ENCODE data around the gene G6PC2. TPM values are rescaled to one million over a fixed set of nuclear protein-coding genes. Genes with fewer than 3 reads are reported as not detected.

Gene G6PC2
- total RNA-seq, 5 donors from 2014 or later (not counting 1 experiment from before 2014, with no cell fraction given): not detected

DNA sequence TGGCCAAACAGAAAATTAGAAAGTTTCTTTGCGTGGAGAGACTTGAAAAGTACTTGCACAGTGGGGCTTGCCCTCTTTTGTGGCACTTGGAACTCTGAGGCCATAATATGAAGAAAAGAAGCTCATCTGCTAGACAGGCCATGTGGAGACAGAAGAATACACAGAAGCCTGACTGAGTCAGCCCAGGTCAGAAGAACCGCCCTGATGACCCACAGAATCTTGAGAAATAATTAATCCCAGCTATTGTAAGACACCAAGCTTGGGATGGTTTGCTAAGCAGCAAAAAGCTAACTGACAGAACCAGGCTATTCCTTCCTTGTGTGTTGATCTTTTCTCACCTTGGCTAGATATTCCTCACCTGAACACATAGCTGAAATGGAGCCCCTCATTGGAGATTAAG lies 33.7 kb downstream of the G6PC2 start:
- no peak overlapping the region for H3K27ac Mint-ChIP-seq
- H3K4me1 Mint-ChIP-seq: no peaks in the 10 kb centered on the region
- ATAC-seq (replicated peaks in 1 of 4) (no peak), DNase-seq (no peak)
- ChIA-PET CTCF (interaction anchor here in 1 of 2 donors (0.9 kb wide), 1 partner anchor 14 kb away, joined by 3 read pairs; no protein-coding TSS in a partner anchor), POLR2A (no interaction called here)
- H3K27ac ChIP-seq (ENCODE audit: low read length): no peak overlapping the region
- H3K9me3 Mint-ChIP-seq: no peaks in the 10 kb centered on the region
- H3K27me3 Mint-ChIP-seq: peaks cover 8 to 12% of the 10 kb centered on the region in 2 donors
- no peaks in the 10 kb centered on the region for H3K36me3 Mint-ChIP-seq
- no peaks in the 10 kb centered on the region for H3K27me3 ChIP-seq (replicated peaks in 1 of 2; ENCODE audit: control insufficient read depth in 2 of 2, extremely low read depth in 1 of 2, insufficient read depth in 2 of 2, low read length in 1 of 2)
- H3K36me3 ChIP-seq (ENCODE audit: control insufficient read depth in 2 of 2, extremely low read depth in 1 of 2, insufficient read depth in 1 of 2, low read length in 1 of 2): no peaks in the 10 kb centered on the region
- no peaks in the 10 kb centered on the region for H3K4me1 ChIP-seq (ENCODE audit: control insufficient read depth in 1 of 2, extremely low read depth in 1 of 2, insufficient read depth in 2 of 2, low read length in 2 of 2)
- WGBS (ENCODE audit: insufficient coverage): 82% methylated on average over 1 of the region's 2 CpGs
- no peaks in the 10 kb centered on the region for H3K9me3 ChIP-seq
- H3K4me3 Mint-ChIP-seq: no peak overlapping the region
- H3K4me3 ChIP-seq (ENCODE audit: control insufficient read depth in 1 of 2, extremely low read depth in 1 of 2, low read length in 1 of 2): no peak overlapping the region

DNA sequence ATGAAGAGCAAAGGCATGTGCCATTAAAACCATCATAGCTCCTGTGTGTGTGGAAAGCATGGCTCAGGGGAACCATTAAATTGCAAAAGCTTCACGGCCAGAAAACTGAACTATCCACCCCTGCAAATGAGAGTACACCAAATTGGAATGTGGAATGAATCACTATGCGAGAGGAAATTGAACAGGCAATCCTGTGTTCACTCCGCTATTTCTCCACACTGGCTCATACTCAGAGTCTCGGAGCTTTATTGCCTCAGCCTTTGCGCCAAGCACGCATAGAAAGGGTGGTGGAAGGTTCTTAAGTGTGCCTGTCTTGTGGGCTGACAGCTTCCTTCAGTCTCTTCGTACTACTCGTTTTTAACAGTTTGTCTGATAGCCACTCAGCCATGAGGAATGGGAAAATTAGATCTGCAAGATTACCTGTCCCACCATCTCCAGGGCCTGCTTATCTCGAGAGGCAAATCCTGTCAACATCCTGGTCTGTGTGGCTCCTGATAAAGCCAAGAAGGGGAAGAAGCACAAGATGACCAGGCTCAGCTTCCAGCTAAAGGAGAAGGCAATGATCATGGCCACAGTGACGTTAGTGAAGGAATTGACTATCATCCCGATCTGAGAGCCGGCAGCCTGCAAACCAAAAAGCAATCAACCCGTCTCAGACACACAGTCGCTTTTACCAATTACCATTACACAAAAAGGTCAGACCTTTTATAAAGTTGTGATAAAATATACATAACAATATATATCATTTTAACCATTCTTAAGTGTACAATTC lies 34.9 kb downstream of the G6PC2 start:
- H3K36me3 Mint-ChIP-seq: no peaks in the 10 kb centered on the region
- Histone ChIP-seq H3K9me3 (no peaks in the 10 kb centered on the region), H3K27me3 (replicated peaks in 1 of 2; ENCODE audit: control insufficient read depth in 2 of 2, extremely low read depth in 1 of 2, insufficient read depth in 2 of 2, low read length in 1 of 2) (no peaks in the 10 kb centered on the region), H3K4me1 (ENCODE audit: control insufficient read depth in 1 of 2, extremely low read depth in 1 of 2, insufficient read depth in 2 of 2, low read length in 2 of 2) (no peaks in the 10 kb centered on the region), H3K36me3 (ENCODE audit: control insufficient read depth in 2 of 2, extremely low read depth in 1 of 2, insufficient read depth in 1 of 2, low read length in 1 of 2) (no peaks in the 10 kb centered on the region), H3K27ac (ENCODE audit: low read length) (no peak overlapping the region), H3K4me3 (ENCODE audit: control insufficient read depth in 1 of 2, extremely low read depth in 1 of 2, low read length in 1 of 2) (no peak overlapping the region)
- 56% methylated on average over 3 of the region's 14 CpGs for WGBS (ENCODE audit: insufficient coverage)
- no peak overlapping the region for H3K4me3 Mint-ChIP-seq
- no peak for DNase-seq
- H3K9me3 Mint-ChIP-seq: no peaks in the 10 kb centered on the region
- H3K4me1 Mint-ChIP-seq: no peaks in the 10 kb centered on the region
- no peak overlapping the region for H3K27ac Mint-ChIP-seq
- ChIA-PET POLR2A (no interaction called here), CTCF (interaction anchor here (0.9 to 1.5 kb wide), 3 partner anchors 10 to 29 kb away, joined by 3 read pairs; no protein-coding TSS in a partner anchor)
- ATAC-seq (replicated peaks in 1 of 4): no peak
- H3K27me3 Mint-ChIP-seq: peaks cover 8 to 12% of the 10 kb centered on the region in 2 donors

DNA sequence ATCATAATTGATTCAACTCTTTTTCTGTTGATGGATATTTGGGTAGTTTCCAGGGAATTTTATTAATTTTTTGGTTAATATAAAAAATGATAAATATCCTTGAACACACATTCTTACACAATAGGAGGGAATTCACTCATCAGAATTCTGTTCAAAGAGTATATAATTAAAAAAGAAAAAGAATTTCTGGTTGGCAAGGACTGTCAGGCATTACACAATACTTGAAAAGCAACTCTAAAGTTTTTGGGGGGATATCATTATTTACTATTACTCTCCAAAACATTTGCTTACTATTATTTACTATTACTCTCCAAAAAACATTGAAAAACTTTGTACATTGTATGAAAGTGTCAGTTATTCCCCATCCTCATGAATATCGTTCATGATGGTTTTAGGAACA lies 38.0 kb downstream of the G6PC2 start:
- ChIA-PET CTCF (no interaction called here), POLR2A (no interaction called here)
- Histone ChIP-seq H3K27me3 (replicated peaks in 1 of 2; ENCODE audit: control insufficient read depth in 2 of 2, extremely low read depth in 1 of 2, insufficient read depth in 2 of 2, low read length in 1 of 2) (no peaks in the 10 kb centered on the region), H3K27ac (ENCODE audit: low read length) (no peak overlapping the region), H3K36me3 (ENCODE audit: control insufficient read depth in 2 of 2, extremely low read depth in 1 of 2, insufficient read depth in 1 of 2, low read length in 1 of 2) (no peaks in the 10 kb centered on the region), H3K4me1 (ENCODE audit: control insufficient read depth in 1 of 2, extremely low read depth in 1 of 2, insufficient read depth in 2 of 2, low read length in 2 of 2) (no peaks in the 10 kb centered on the region), H3K4me3 (ENCODE audit: control insufficient read depth in 1 of 2, extremely low read depth in 1 of 2, low read length in 1 of 2) (no peak overlapping the region), H3K9me3 (no peaks in the 10 kb centered on the region)
- Mint-ChIP-seq H3K9me3 (no peaks in the 10 kb centered on the region), H3K27me3 (peaks cover 0 to 4% of the 10 kb centered on the region in 2 donors), H3K27ac (no peak overlapping the region), H3K4me3 (no peak overlapping the region), H3K4me1 (no peaks in the 10 kb centered on the region), H3K36me3 (no peaks in the 10 kb centered on the region)
- DNase-seq: no peak
- no CpG with 5 or more reads among the region's 1 CpG for WGBS (ENCODE audit: insufficient coverage)
- ATAC-seq (replicated peaks in 1 of 4): no peak

DNA sequence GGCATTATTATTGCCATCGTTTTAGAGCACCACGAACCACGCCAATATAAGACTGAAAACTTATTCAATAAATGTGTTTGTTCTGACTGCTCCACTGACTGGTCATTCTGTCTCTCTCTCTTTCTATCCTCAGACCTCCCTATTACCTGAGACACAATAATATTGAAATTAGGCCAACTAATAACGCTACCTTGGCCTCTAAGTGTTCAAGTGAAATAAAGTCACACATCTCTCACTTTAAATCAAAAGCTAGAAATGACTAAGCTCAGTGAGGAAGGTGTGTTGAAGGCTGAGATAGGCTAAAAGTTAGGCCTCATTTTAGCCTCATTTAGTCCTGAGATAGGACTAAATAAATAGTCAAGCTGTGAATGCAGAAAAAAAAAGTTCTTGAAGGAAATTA lies 38.8 kb downstream of the G6PC2 start:
- no peaks in the 10 kb centered on the region for H3K4me1 Mint-ChIP-seq
- no CpG with 5 or more reads among the region's 4 CpGs for WGBS (ENCODE audit: insufficient coverage)
- Histone ChIP-seq H3K27ac (ENCODE audit: low read length) (no peak overlapping the region), H3K36me3 (ENCODE audit: control insufficient read depth in 2 of 2, extremely low read depth in 1 of 2, insufficient read depth in 1 of 2, low read length in 1 of 2) (no peaks in the 10 kb centered on the region), H3K9me3 (no peaks in the 10 kb centered on the region), H3K4me1 (ENCODE audit: control insufficient read depth in 1 of 2, extremely low read depth in 1 of 2, insufficient read depth in 2 of 2, low read length in 2 of 2) (no peaks in the 10 kb centered on the region), H3K27me3 (replicated peaks in 1 of 2; ENCODE audit: control insufficient read depth in 2 of 2, extremely low read depth in 1 of 2, insufficient read depth in 2 of 2, low read length in 1 of 2) (no peaks in the 10 kb centered on the region), H3K4me3 (ENCODE audit: control insufficient read depth in 1 of 2, extremely low read depth in 1 of 2, low read length in 1 of 2) (no peak overlapping the region)
- no peaks in the 10 kb centered on the region for H3K9me3 Mint-ChIP-seq
- H3K4me3 Mint-ChIP-seq: no peak overlapping the region
- H3K27ac Mint-ChIP-seq: no peak overlapping the region
- DNase-seq: no peak
- H3K36me3 Mint-ChIP-seq: no peaks in the 10 kb centered on the region
- peaks cover 3% of the 10 kb centered on the region in 2 donors for H3K27me3 Mint-ChIP-seq
- CTCF ChIA-PET: interaction anchor here in 1 of 2 donors (0.5 to 0.6 kb wide), 2 partner anchors 841 to 1008 kb away, joined by 3 to 4 read pairs; no protein-coding TSS in a partner anchor
- POLR2A ChIA-PET: no interaction called here
- ATAC-seq (replicated peaks in 1 of 4): no peak

DNA sequence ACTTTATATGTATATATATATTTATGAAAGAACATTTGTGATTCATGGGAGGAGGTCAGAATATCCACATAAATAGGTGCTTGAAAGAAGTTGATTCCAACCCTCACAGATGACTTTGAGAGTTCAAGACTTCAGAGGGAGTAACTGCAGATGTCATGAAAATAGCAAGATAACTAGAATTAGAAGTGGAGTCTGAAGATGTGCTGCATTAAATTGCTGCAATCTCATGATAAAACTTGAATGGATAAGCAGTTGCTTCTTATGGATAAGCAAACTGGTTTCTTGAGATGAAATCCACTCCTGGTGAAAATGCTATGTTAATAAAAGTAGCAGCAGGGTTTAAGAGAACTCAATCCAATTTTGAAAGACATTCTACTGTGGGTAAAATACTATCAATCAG lies 40.2 kb downstream of the G6PC2 start:
- ATAC-seq (replicated peaks in 1 of 4): no peak
- no peak for DNase-seq
- peaks cover 4 to 7% of the 10 kb centered on the region in 2 donors for H3K27me3 Mint-ChIP-seq
- H3K4me1 ChIP-seq (ENCODE audit: control insufficient read depth in 1 of 2, extremely low read depth in 1 of 2, insufficient read depth in 2 of 2, low read length in 2 of 2): no peaks in the 10 kb centered on the region
- no peaks in the 10 kb centered on the region for H3K4me1 Mint-ChIP-seq
- CTCF ChIA-PET: no interaction called here
- no peak overlapping the region for H3K27ac Mint-ChIP-seq
- no peaks in the 10 kb centered on the region for H3K9me3 Mint-ChIP-seq
- no peaks in the 10 kb centered on the region for H3K9me3 ChIP-seq
- POLR2A ChIA-PET: interaction anchor here in 1 of 2 donors (0.6 kb wide), 1 partner anchor 857 kb away, joined by 13 read pairs; the partner anchor contains the start of gene SSB
- H3K36me3 Mint-ChIP-seq: no peaks in the 10 kb centered on the region
- H3K4me3 ChIP-seq (ENCODE audit: control insufficient read depth in 1 of 2, extremely low read depth in 1 of 2, low read length in 1 of 2): no peak overlapping the region
- H3K27me3 ChIP-seq (replicated peaks in 1 of 2; ENCODE audit: control insufficient read depth in 2 of 2, extremely low read depth in 1 of 2, insufficient read depth in 2 of 2, low read length in 1 of 2): no peaks in the 10 kb centered on the region
- H3K36me3 ChIP-seq (ENCODE audit: control insufficient read depth in 2 of 2, extremely low read depth in 1 of 2, insufficient read depth in 1 of 2, low read length in 1 of 2): no peaks in the 10 kb centered on the region
- H3K27ac ChIP-seq (ENCODE audit: low read length): no peak overlapping the region
- no peak overlapping the region for H3K4me3 Mint-ChIP-seq

DNA sequence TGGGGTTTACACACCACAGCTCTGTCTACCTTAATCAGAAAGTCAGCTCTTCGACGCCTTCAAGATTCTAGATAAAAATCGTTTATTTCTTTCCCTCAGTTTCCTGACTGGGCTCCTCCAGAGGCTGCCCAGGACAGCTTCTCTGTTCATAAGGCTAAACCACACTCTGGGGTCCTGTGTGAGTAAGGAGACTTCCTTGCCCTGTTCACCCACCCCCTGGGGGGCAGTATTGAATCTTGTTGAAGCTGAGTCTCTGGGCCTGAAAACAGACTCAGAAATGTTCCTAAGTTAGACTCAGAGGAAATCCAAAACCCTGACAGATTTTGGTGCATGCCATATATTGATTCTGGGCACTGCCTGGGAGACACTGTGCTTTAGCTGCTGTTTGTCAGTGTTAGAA lies 43.0 kb downstream of the G6PC2 start:
- CTCF ChIA-PET: interaction anchor here in 1 of 2 donors (0.7 kb wide), 1 partner anchor 25 kb away, joined by 3 read pairs; no protein-coding TSS in a partner anchor
- no CpG with 5 or more reads among the region's 3 CpGs for WGBS (ENCODE audit: insufficient coverage)

More for the DNA sequence above, 43.0 kb downstream of the G6PC2 start:
- Histone ChIP-seq H3K9me3 (no peaks in the 10 kb centered on the region), H3K36me3 (ENCODE audit: control insufficient read depth in 2 of 2, extremely low read depth in 1 of 2, insufficient read depth in 1 of 2, low read length in 1 of 2) (no peaks in the 10 kb centered on the region), H3K4me1 (ENCODE audit: control insufficient read depth in 1 of 2, extremely low read depth in 1 of 2, insufficient read depth in 2 of 2, low read length in 2 of 2) (no peaks in the 10 kb centered on the region), H3K4me3 (ENCODE audit: control insufficient read depth in 1 of 2, extremely low read depth in 1 of 2, low read length in 1 of 2) (no peak overlapping the region), H3K27me3 (replicated peaks in 1 of 2; ENCODE audit: control insufficient read depth in 2 of 2, extremely low read depth in 1 of 2, insufficient read depth in 2 of 2, low read length in 1 of 2) (no peaks in the 10 kb centered on the region), H3K27ac (ENCODE audit: low read length) (no peak overlapping the region)
- Mint-ChIP-seq H3K27ac (no peak overlapping the region), H3K36me3 (no peaks in the 10 kb centered on the region), H3K4me3 (no peak overlapping the region), H3K27me3 (peaks cover 4 to 7% of the 10 kb centered on the region in 2 donors), H3K4me1 (peaks cover 0 to 2% (median 0%) of the 10 kb centered on the region in 3 donors), H3K9me3 (no peaks in the 10 kb centered on the region)
- no peak for ATAC-seq (replicated peaks in 1 of 4)
- POLR2A ChIA-PET: no interaction called here
- DNase-seq: no peak

Data from T-cell (primary cell).